Lung (tissue), 12 donors: ENCODE data around the gene SLC5A10. TPM values are rescaled to one million over a fixed set of nuclear protein-coding genes. Genes with fewer than 3 reads are reported as not detected.
"Not testable (repeated sequence)": the region's sequence is repeated elsewhere in the genome, so short reads cannot be mapped to it uniquely, and the experiment has no call there.

Experiments
- ATAC-seq: fragments of 200-7000 bp; cut with Tn5 transposase; one replicate; pipeline ENCODE4 v1.9.1; 2020; ENCODE audit warnings: moderate number of reproducible peaks; ENCODE audit not compliant: insufficient read depth, low FRiP score
- DNase-seq, 3 donors: peaks; one replicate each; pipeline ENCODE4 v3.0.0-alpha.2; 2013 to 2017
- H3K27ac ChIP-seq, 2 donors: one replicate each; pipeline ENCODE4 v1.5.1; 2013; ENCODE audit warnings: mild to moderate bottlenecking in 2 of 2, moderate library complexity in 2 of 2, control low read depth in 1 of 2, inconsistent platforms in 1 of 2, low read depth in 1 of 2, low read length in 1 of 2
- H3K27me3 ChIP-seq, 3 donors: one replicate each; pipeline ENCODE4 v1.5.1; 2013; ENCODE audit warnings: low read length in 2 of 3; ENCODE audit not compliant: control insufficient read depth in 3 of 3, insufficient read depth in 3 of 3
- H3K36me3 ChIP-seq, 4 donors: one replicate each; pipeline ENCODE4 v1.5.1; 2013; ENCODE audit warnings: low read length in 4 of 4, mild to moderate bottlenecking in 1 of 4, moderate library complexity in 1 of 4; ENCODE audit not compliant: control insufficient read depth in 4 of 4, insufficient read depth in 4 of 4
- H3K4me1 ChIP-seq, 5 donors: one replicate each; pipeline ENCODE4 v1.5.1; 2013; ENCODE audit warnings: low read length in 5 of 5, mild to moderate bottlenecking in 2 of 5, moderate library complexity in 1 of 5; ENCODE audit not compliant: control insufficient read depth in 5 of 5, insufficient read depth in 5 of 5
- H3K4me3 ChIP-seq: one replicate; pipeline ENCODE4 v1.5.1; 2013; ENCODE audit warnings: mild to moderate bottlenecking, control low read depth, moderate library complexity
- H3K9ac ChIP-seq, 2 donors: one replicate each; pipeline ENCODE4 v1.5.1; 2013; ENCODE audit warnings: low read length in 2 of 2, control low read depth in 1 of 2; ENCODE audit not compliant: insufficient read depth in 1 of 2
- H3K9me3 ChIP-seq, 4 donors: one replicate each; pipeline ENCODE4 v1.5.1; 2013; ENCODE audit warnings: low read length in 3 of 4, mild to moderate bottlenecking in 1 of 4, moderate library complexity in 1 of 4; ENCODE audit not compliant: control insufficient read depth in 4 of 4, insufficient read depth in 3 of 4
- WGBS, 2 donors: extraction: QIAGEN DNeasy Blood & Tissue Kit; methylation state at CpG; one replicate each; pipeline ENCODE4 v1.1.7; 2013; 5-methylcytosine and 5-hydroxymethylcytosine counted together
- polyA plus RNA-seq, 2 donors: library from polyadenylated mRNA; stranded (reverse); fragments of 200-250 nt; gene quantifications; one replicate each; pipeline ENCODE4 v1.2.1, GENCODE V29; 2013
- total RNA-seq, 2 donors: library from RNA; depleted of rRNA in 1 of 2; stranded (reverse); fragments of >200 nt in 1 of 2; gene quantifications; one replicate each; pipeline ENCODE4 v1.2.1, GENCODE V29; 2014 to 2021
- TF ChIP-seq, protein P1 (sequence below): IDR thresholded peaks from 2 replicates; pipeline ENCODE4 v1.5.1; 2012; ENCODE audit warnings: mild to moderate bottlenecking; ENCODE audit errors: control extremely low read depth, extremely low read depth
- donor health status: control.
- donor health status: control.
- donor health status: Bipolar disorder and iron deficiency.
- donor health status: healthy.
- donor health status: DM: yes; HTN: yes; CAD: no.

Gene SLC5A10
- total and polyA plus RNA-seq, 4 donors, result 0.09 to 0.31 (median 0.21) TPM

DNA sequence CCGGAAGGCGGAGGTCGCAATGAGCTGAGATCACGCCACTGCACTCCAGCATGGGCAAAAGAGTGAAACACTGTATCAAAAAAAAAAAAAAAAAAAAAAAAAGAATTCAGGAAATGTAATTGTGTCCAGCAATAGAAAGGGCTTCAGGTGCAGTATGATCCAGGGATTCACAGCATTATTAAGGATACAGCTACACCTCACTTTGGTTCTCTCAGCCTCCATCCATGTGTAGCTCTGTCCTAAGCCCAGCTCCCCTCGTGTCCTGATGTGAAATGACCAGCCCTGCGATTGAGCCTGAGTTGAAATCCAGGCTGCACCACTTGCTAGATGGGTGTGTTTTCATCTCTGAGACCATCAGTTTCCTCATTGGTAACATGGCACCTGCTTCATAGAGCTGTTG, 3.0 kb downstream of the SLC5A10 start:
- no peaks in the 10 kb centered on the region for H3K36me3 ChIP-seq
- TF ChIP-seq, protein P1, sequence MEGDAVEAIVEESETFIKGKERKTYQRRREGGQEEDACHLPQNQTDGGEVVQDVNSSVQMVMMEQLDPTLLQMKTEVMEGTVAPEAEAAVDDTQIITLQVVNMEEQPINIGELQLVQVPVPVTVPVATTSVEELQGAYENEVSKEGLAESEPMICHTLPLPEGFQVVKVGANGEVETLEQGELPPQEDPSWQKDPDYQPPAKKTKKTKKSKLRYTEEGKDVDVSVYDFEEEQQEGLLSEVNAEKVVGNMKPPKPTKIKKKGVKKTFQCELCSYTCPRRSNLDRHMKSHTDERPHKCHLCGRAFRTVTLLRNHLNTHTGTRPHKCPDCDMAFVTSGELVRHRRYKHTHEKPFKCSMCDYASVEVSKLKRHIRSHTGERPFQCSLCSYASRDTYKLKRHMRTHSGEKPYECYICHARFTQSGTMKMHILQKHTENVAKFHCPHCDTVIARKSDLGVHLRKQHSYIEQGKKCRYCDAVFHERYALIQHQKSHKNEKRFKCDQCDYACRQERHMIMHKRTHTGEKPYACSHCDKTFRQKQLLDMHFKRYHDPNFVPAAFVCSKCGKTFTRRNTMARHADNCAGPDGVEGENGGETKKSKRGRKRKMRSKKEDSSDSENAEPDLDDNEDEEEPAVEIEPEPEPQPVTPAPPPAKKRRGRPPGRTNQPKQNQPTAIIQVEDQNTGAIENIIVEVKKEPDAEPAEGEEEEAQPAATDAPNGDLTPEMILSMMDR, result no peak
- H3K27me3 ChIP-seq, result no peaks in the 10 kb centered on the region
- no peaks in the 10 kb centered on the region for H3K9me3 ChIP-seq
- H3K4me1 ChIP-seq, result peaks cover 0 to 13% (median 4%) of the 10 kb centered on the region in 5 donors
- no peak for DNase-seq
- H3K9ac ChIP-seq, result no peak overlapping the region
- H3K27ac ChIP-seq, result no peak overlapping the region
- no peak overlapping the region for H3K4me3 ChIP-seq
- WGBS, 2 donors, result 94 to 98% methylated on average over 6 of the region's 6 CpGs
- ATAC-seq, result no peak

DNA sequence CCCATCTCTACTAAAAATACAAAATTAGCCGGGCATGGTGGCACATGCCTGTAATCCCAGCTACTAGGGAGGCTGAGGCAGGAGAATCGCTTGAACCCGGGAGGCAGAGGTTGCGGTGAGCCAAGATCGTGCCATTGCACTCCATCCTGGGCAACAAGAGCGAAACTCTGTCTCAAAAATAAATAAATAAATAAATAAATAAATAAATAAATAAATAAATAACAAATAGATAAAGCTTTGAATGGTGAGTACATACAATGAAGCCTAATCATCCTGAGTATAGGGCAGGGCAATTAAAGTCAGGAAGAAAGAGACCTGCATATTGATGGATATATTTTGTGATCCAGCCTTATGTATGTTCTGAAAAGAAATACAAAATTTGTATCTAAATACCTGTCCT, 4.1 kb downstream of the SLC5A10 start:
- WGBS, 2 donors, result 96 to 98% methylated on average over 5 to 6 of the region's 6 CpGs
- not testable (repeated sequence) for DNase-seq, H3K9me3 ChIP-seq, H3K4me3 ChIP-seq, H3K27me3 ChIP-seq, H3K27ac ChIP-seq, H3K36me3 ChIP-seq, ATAC-seq, H3K9ac ChIP-seq, H3K4me1 ChIP-seq

DNA sequence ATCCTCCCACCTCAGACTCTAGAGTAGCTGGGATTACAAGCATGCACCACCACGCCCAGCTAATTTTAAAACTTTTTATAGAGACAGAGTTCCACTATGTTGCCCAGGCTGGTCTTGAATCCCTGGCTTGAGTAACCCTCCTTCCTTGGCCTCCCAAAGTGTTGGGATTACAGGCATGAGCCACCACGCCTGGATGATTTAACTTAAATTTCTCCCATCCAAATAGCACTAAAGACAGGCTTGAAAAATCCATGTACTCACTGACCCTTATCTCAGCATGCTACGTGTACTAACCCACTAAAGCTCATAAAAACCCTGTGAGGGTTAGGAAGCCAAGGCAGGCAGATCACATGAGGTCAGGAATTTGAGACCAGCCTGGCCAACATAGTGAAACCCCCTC, 4.6 kb downstream of the SLC5A10 start:
- TF ChIP-seq, protein P1, result no peak
- no peak for ATAC-seq
- Histone ChIP-seq H3K36me3 (no peaks in the 10 kb centered on the region), H3K27me3 (no peaks in the 10 kb centered on the region), H3K9ac (no peak overlapping the region), H3K9me3 (no peaks in the 10 kb centered on the region), H3K4me3 (no peak overlapping the region), H3K27ac (no peak overlapping the region), H3K4me1 (peaks cover 0 to 8% (median 0%) of the 10 kb centered on the region in 5 donors)
- 93% methylated on average over 3 of the region's 3 CpGs for WGBS, 2 donors
- DNase-seq, result no peak

DNA sequence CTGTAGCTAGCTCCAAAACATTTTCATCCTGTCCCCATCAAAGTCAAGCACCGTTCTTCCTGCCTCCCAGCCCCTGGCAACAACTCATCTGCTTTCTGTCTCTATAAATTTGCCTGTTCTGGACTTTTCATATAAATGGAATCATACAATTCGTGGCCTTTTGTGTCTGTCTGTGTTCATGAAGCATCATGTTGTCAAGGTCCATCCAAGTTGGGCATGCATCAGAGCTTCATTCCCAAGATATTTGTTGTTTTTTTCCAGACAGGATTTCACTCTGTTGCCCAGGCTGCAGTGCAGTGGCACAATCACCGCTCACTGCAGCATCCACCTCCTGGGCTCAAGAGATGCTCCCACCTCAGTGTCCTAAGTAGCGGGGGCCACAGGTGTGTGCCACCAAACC, 5.9 kb downstream of the SLC5A10 start:
- H3K4me1 ChIP-seq, result peaks cover 0 to 13% (median 0%) of the 10 kb centered on the region in 5 donors
- TF ChIP-seq, protein P1, result no peak

More for the DNA sequence above, 5.9 kb downstream of the SLC5A10 start:
- Histone ChIP-seq H3K27ac (no peak overlapping the region), H3K9ac (no peak overlapping the region), H3K36me3 (no peaks in the 10 kb centered on the region), H3K4me3 (no peak overlapping the region), H3K27me3 (no peaks in the 10 kb centered on the region), H3K9me3 (no peaks in the 10 kb centered on the region)
- DNase-seq (no peak), ATAC-seq (no peak)
- WGBS, 2 donors, result 92% methylated on average over 4 of the region's 4 CpGs
